Fibroblast of lung (primary cell): ENCODE measurements around the gene TWIST2. TPM values are rescaled to one million over a fixed set of nuclear protein-coding genes. Genes with fewer than 3 reads are reported as not detected.

Experiments used
- DNase-seq, 2 donors: peaks; one replicate each; pipeline versions ENCODE4 v3.0.0 to v3.0.0-alpha.2; 2010; ENCODE audit warnings: low read depth in 2 of 2
- H2AFZ ChIP-seq: 2 replicates; pipeline ENCODE4 v1.5.1; 2012; ENCODE audit warnings: low read length, control low read depth, inconsistent platforms
- H3K27ac ChIP-seq: 2 replicates; pipeline ENCODE4 v1.5.1; 2011; ENCODE audit warnings: low read length, control low read depth; ENCODE audit not compliant: insufficient read depth
- H3K27me3 ChIP-seq: 2 replicates; pipeline ENCODE4 v1.5.1; 2011; ENCODE audit warnings: mild to moderate bottlenecking, low read length; ENCODE audit not compliant: control insufficient read depth, insufficient read depth
- H3K36me3 ChIP-seq: 2 replicates; pipeline ENCODE4 v1.5.1; 2011; ENCODE audit warnings: low read length; ENCODE audit not compliant: control insufficient read depth, insufficient read depth
- H3K4me1 ChIP-seq: 2 replicates; pipeline ENCODE4 v1.5.1; 2011; ENCODE audit warnings: low read length; ENCODE audit not compliant: control insufficient read depth, insufficient read depth; ENCODE audit errors: extremely low read depth
- H3K4me2 ChIP-seq: 2 replicates; pipeline ENCODE4 v1.5.1; 2011; ENCODE audit warnings: low read length, control low read depth; ENCODE audit not compliant: insufficient read depth; ENCODE audit errors: extremely low read depth
- H3K4me3 ChIP-seq, 4 experiments: fragments of 200-600 bp in 1 of 4; sonication (generic) in 1 of 4; replicated peaks in 1 of 4; 2 replicates each; pipeline ENCODE4 v1.5.1; 2011 to 2016; ENCODE audit warnings: low read length in 4 of 4, low read depth in 3 of 4, mild to moderate bottlenecking in 3 of 4, control low read depth in 2 of 4, inconsistent platforms in 1 of 4, mixed read lengths in 1 of 4; ENCODE audit not compliant: insufficient read depth in 1 of 4; ENCODE audit errors: control extremely low read depth in 1 of 4
- H3K79me2 ChIP-seq: 2 replicates; pipeline ENCODE4 v1.5.1; 2012; ENCODE audit warnings: mild to moderate bottlenecking, low read length, inconsistent platforms; ENCODE audit not compliant: control insufficient read depth, insufficient read depth
- H3K9ac ChIP-seq: 2 replicates; pipeline ENCODE4 v1.5.1; 2011; ENCODE audit warnings: mild to moderate bottlenecking, low read length, control low read depth; ENCODE audit not compliant: insufficient read depth
- H3K9me3 ChIP-seq: 2 replicates; pipeline ENCODE4 v1.5.1; 2012; ENCODE audit warnings: low read depth, low read length; ENCODE audit not compliant: control insufficient read depth, insufficient read depth
- H4K20me1 ChIP-seq: 2 replicates; pipeline ENCODE4 v1.5.1; 2011; ENCODE audit warnings: low read length; ENCODE audit not compliant: control insufficient read depth, insufficient read depth; ENCODE audit errors: extremely low read depth
- EZH2 ChIP-seq: IDR thresholded peaks from 2 replicates; pipeline ENCODE4 v1.5.1; 2012; ENCODE audit warnings: low read length, control low read depth, mild to moderate bottlenecking; ENCODE audit errors: missing control alignments
- polyA plus RNA-seq, 2 donors: library from polyadenylated mRNA; depleted of rRNA in 1 of 2; stranded (reverse) in 1 of 2; unstranded in 1 of 2; fragments of >200 nt; gene quantifications; 2 replicates each; pipeline ENCODE4 v1.2.1, GENCODE V29; 2011 to 2012; ENCODE audit warnings: missing spikeins in 1 of 2
- total RNA-seq: library from RNA; depleted of rRNA; stranded (reverse); fragments of >200 nt; gene quantifications from 2 replicates; pipeline ENCODE4 v1.2.1, GENCODE V29; 2014
- TF ChIP-seq, protein P1 (sequence below), 2 donors: IDR thresholded peaks in 1 of 2; conservative IDR thresholded peaks in 1 of 2; 1 replicate in 1 of 2; 2 replicates in 1 of 2; pipeline ENCODE4 v1.5.1; 2011 to 2012; ENCODE audit warnings: low read length in 2 of 2, control low read depth in 1 of 2, inconsistent platforms in 1 of 2, low read depth in 1 of 2, mild to moderate bottlenecking in 1 of 2

TWIST2 gene
- total and polyA plus RNA-seq, 2 donors (not counting 1 experiment from before 2014, with no cell fraction given), result 85.2 to 118 TPM

DNA sequence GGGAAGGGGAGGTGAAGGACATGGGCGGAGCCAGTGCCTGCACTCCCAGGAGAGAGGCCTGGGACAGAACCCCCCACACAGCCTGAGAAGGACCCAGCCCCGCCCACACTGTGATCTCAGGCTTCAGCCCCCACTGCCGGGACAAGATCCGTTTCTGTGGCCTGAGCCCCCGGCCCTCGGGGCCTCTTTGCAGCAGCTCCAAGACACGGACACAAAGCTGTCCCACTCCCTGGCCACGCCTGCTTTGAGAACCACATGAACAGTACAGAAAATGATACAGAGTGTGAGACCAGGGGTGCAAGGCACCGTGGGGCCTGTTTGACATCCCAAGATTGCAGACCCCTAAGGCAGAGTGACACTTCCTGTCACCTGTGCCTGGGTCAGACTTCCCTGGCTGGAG is 74.5 kb downstream of the TWIST2 start:
- TF ChIP-seq EZH2, result no peak
- TF ChIP-seq, protein P1, sequence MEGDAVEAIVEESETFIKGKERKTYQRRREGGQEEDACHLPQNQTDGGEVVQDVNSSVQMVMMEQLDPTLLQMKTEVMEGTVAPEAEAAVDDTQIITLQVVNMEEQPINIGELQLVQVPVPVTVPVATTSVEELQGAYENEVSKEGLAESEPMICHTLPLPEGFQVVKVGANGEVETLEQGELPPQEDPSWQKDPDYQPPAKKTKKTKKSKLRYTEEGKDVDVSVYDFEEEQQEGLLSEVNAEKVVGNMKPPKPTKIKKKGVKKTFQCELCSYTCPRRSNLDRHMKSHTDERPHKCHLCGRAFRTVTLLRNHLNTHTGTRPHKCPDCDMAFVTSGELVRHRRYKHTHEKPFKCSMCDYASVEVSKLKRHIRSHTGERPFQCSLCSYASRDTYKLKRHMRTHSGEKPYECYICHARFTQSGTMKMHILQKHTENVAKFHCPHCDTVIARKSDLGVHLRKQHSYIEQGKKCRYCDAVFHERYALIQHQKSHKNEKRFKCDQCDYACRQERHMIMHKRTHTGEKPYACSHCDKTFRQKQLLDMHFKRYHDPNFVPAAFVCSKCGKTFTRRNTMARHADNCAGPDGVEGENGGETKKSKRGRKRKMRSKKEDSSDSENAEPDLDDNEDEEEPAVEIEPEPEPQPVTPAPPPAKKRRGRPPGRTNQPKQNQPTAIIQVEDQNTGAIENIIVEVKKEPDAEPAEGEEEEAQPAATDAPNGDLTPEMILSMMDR (conservative IDR thresholded peaks at IDR 0.05 in 1 of 2, IDR thresholded peaks at IDR 0.05 in 1 of 2; ENCODE audit: low read depth in 1 of 2, low read length in 2 of 2), result no peak
- Histone ChIP-seq H3K27me3 (no peaks in the 10 kb centered on the region), H3K79me2 (no peaks in the 10 kb centered on the region), H3K4me2 (no peak overlapping the region), H2AFZ (no peak overlapping the region), H3K27ac (no peak overlapping the region), H3K4me3 (no peak overlapping the region), H4K20me1 (no peaks in the 10 kb centered on the region), H3K4me1 (no peaks in the 10 kb centered on the region), H3K9me3 (no peaks in the 10 kb centered on the region), H3K36me3 (no peaks in the 10 kb centered on the region), H3K9ac (no peak overlapping the region)
- DNase-seq, result no peak

DNA sequence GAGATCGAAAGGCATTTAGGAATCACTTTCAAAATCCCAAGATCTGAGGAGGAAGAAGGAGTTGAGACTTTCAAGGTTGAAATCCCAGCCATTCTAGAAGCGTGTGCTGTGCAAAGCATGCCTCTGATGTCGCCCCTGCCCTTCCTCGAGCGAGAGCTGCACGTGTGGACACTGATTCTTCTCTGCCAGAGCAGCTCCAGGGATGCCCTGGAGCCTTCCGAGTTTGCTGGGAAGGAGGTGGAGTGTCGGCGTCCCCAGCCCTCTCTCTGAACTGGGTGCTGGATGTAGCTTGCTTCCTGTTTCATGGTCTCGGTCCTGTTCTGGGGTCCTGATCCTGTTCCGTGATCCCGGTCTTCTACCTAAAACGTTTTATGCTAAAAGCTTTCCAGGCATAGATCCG is 76.1 kb downstream of the TWIST2 start:
- H3K9ac ChIP-seq, result no peak overlapping the region
- H3K79me2 ChIP-seq, result no peaks in the 10 kb centered on the region
- H3K4me1 ChIP-seq, result no peaks in the 10 kb centered on the region
- H3K9me3 ChIP-seq, result no peaks in the 10 kb centered on the region
- H3K4me2 ChIP-seq, result no peak overlapping the region
- TF ChIP-seq, protein P1 (conservative IDR thresholded peaks at IDR 0.05 in 1 of 2, IDR thresholded peaks at IDR 0.05 in 1 of 2; ENCODE audit: low read depth in 1 of 2, low read length in 2 of 2), result no peak
- no peak for TF ChIP-seq EZH2
- no peaks in the 10 kb centered on the region for H4K20me1 ChIP-seq
- no peak overlapping the region for H3K27ac ChIP-seq
- no peak overlapping the region for H2AFZ ChIP-seq
- H3K36me3 ChIP-seq, result no peaks in the 10 kb centered on the region
- no peak overlapping the region for H3K4me3 ChIP-seq
- no peak for DNase-seq
- no peaks in the 10 kb centered on the region for H3K27me3 ChIP-seq

DNA sequence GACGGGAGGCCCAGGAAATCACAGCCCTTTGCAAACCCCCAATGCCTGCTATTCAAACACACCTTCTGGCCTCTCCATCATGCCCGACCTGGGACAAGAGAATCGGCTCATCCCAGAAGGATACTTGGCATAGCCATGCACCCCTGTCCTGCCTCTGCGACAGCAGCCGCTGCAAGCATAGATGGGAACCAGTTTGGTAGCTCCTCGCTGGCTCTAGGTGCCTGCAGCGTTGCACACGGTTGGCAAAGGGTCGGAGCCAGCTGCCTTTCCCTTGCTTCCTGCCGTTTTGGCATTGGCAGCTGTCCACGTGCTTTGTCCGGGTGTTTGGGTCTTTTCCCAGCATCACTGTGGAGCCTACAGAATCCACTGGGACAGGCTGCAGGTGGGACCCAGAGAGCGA is 76.9 kb downstream of the TWIST2 start:
- H2AFZ ChIP-seq, result no peak overlapping the region
- H3K27me3 ChIP-seq, result no peaks in the 10 kb centered on the region

More for the DNA sequence above, 76.9 kb downstream of the TWIST2 start:
- H3K36me3 ChIP-seq, result no peaks in the 10 kb centered on the region
- H3K4me2 ChIP-seq, result no peak overlapping the region
- H3K9me3 ChIP-seq, result no peaks in the 10 kb centered on the region
- no peak for TF ChIP-seq EZH2
- TF ChIP-seq, protein P1 (conservative IDR thresholded peaks at IDR 0.05 in 1 of 2, IDR thresholded peaks at IDR 0.05 in 1 of 2; ENCODE audit: low read depth in 1 of 2, low read length in 2 of 2), result no peak
- peaks cover 2% of the 10 kb centered on the region for H3K4me1 ChIP-seq
- H3K9ac ChIP-seq, result no peak overlapping the region
- no peak overlapping the region for H3K27ac ChIP-seq
- no peaks in the 10 kb centered on the region for H3K79me2 ChIP-seq
- H4K20me1 ChIP-seq, result no peaks in the 10 kb centered on the region
- no peak for DNase-seq
- no peak overlapping the region for H3K4me3 ChIP-seq
